ENCODE results near the gene RANBP10.

Gene RANBP10

GRCh38 chr16:67736858-67737257, 69.5 kb downstream of the RANBP10 start:
- DNase-seq: no peak

- DNase-seq: no peak
These were observed 71.6 kb downstream of the RANBP10 start for GRCh38 chr16:67734731-67735201.

- no peak for DNase-seq
These were observed 72.5 kb downstream of the RANBP10 start for GRCh38 chr16:67733734-67734470.

- DNase-seq: no peak
These were observed 74.6 kb downstream of the RANBP10 start for GRCh38 chr16:67731753-67732095.

GRCh38 chr16:67731071-67731752, 75.1 kb downstream of the RANBP10 start:
- no peak for DNase-seq

GRCh38 chr16:67730326-67730725, 76.0 kb downstream of the RANBP10 start:
- DNase-seq: no peak

- no peak for DNase-seq
These were observed 76.6 kb downstream of the RANBP10 start for GRCh38 chr16:67729636-67730248.

- DNase-seq: no peak
These were observed 78.6 kb downstream of the RANBP10 start for GRCh38 chr16:67727521-67728485.

- no peak for DNase-seq
These were observed 80.0 kb downstream of the RANBP10 start for GRCh38 chr16:67726106-67727034.

GRCh38 chr16:67723911-67724305, 82.5 kb downstream of the RANBP10 start:
- DNase-seq: no peak

GRCh38 chr16:67723151-67723910, 83.0 kb downstream of the RANBP10 start:
- DNase-seq: no peak

- DNase-seq: no peak
These were observed 86.1 kb downstream of the RANBP10 start for GRCh38 chr16:67720236-67720635.

- DNase-seq: no peak
These were observed 86.6 kb downstream of the RANBP10 start for GRCh38 chr16:67719778-67720144.

- peak; percentile 75 to 84 for DNase-seq
These were observed 87.1 kb downstream of the RANBP10 start, which contains the start of gene GFOD2 for GRCh38 chr16:67719048-67719777. GFOD2 (minus strand) TSS chr16:67719316; CDS start chr16:67685715, 33,601 bp downstream.

GRCh38 chr16:67718668-67719047, 87.7 kb downstream of the RANBP10 start:
- no peak for DNase-seq

- DNase-seq: no peak
These were observed 90.3 kb downstream of the RANBP10 start for GRCh38 chr16:67716097-67716496.

- no peak for DNase-seq
These were observed 91.8 kb downstream of the RANBP10 start for GRCh38 chr16:67714522-67714921.

- DNase-seq: no peak
These were observed 92.6 kb downstream of the RANBP10 start for GRCh38 chr16:67713647-67714273.

GRCh38 chr16:67710607-67711006, 95.8 kb downstream of the RANBP10 start:
- DNase-seq: no peak

GRCh38 chr16:67709050-67709449, 97.3 kb downstream of the RANBP10 start:
- no peak for DNase-seq
